Esophagus (tissue), 2 donors: ENCODE results near the gene OR56B4. TPM values are rescaled to one million over a fixed set of nuclear protein-coding genes. Genes with fewer than 3 reads are reported as not detected.

Source experiments
- H3K27ac ChIP-seq, 2 donors: one replicate each; pipeline ENCODE4 v1.5.1; 2013; ENCODE audit warnings: low read depth in 2 of 2, mild to moderate bottlenecking in 2 of 2, inconsistent platforms in 1 of 2, low read length in 1 of 2, moderate library complexity in 1 of 2
- H3K27me3 ChIP-seq, 2 donors: one replicate each; pipeline ENCODE4 v1.6.1; 2013; ENCODE audit warnings: low read length in 2 of 2, control low read depth in 1 of 2, mild to moderate bottlenecking in 1 of 2; ENCODE audit not compliant: insufficient read depth in 2 of 2, control insufficient read depth in 1 of 2
- H3K36me3 ChIP-seq, 2 donors: one replicate each; pipeline ENCODE4 v1.6.1; 2013; ENCODE audit warnings: low read length in 1 of 2; ENCODE audit not compliant: control insufficient read depth in 2 of 2, insufficient read depth in 2 of 2
- H3K4me1 ChIP-seq, 2 donors: one replicate each; pipeline ENCODE4 v1.6.1; 2013; ENCODE audit warnings: low read length in 1 of 2; ENCODE audit not compliant: control insufficient read depth in 2 of 2, insufficient read depth in 2 of 2
- H3K4me3 ChIP-seq, 2 donors: one replicate each; pipeline ENCODE4 v1.5.1; 2013; ENCODE audit warnings: low read length in 2 of 2, mild to moderate bottlenecking in 2 of 2, low read depth in 1 of 2, moderate library complexity in 1 of 2
- H3K9me3 ChIP-seq, 2 donors: one replicate each; pipeline ENCODE4 v1.6.1; 2013; ENCODE audit warnings: mild to moderate bottlenecking in 2 of 2, low read depth in 1 of 2, low read length in 1 of 2, moderate library complexity in 1 of 2; ENCODE audit not compliant: control insufficient read depth in 2 of 2, insufficient read depth in 1 of 2
- whole genome bisulfite sequencing, 2 donors: extraction: QIAGEN DNeasy Blood & Tissue Kit; methylation state at CpG; one replicate each; pipeline ENCODE4 v1.1.7; 2013; 5-methylcytosine and 5-hydroxymethylcytosine counted together
- polyA plus RNA-seq, 2 donors: library from polyadenylated mRNA; stranded (reverse); fragments of 200-250 nt; gene quantifications; one replicate each; pipeline ENCODE4 v1.2.3, GENCODE V29; 2013
- donor health status: healthy with polysubstance abuse.
- donor health status: Bipolar disorder and iron deficiency.

The OR56B4 gene
- polyA plus RNA-seq, 2 donors = not detected

GRCh38 chr11:6095798-6096197 is 11.7 kb upstream of the OR56B4 start:
- Histone ChIP-seq H3K36me3 (no peaks in the 10 kb centered on the region), H3K4me1 (no peaks in the 10 kb centered on the region), H3K9me3 (peaks cover 0 to 2% of the 10 kb centered on the region in 2 donors), H3K27ac (no peak overlapping the region), H3K4me3 (no peak overlapping the region), H3K27me3 (no peaks in the 10 kb centered on the region)
- 77 to 91% methylated on average over 2 of the region's 2 CpGs for WGBS, 2 donors

- Histone ChIP-seq H3K27me3 (no peaks in the 10 kb centered on the region), H3K27ac (no peak overlapping the region), H3K9me3 (peaks cover 0 to 2% of the 10 kb centered on the region in 2 donors), H3K4me1 (no peaks in the 10 kb centered on the region), H3K36me3 (no peaks in the 10 kb centered on the region), H3K4me3 (no peak overlapping the region)
- 79 to 80% methylated on average over 2 of the region's 2 CpGs for WGBS, 2 donors
Observed at GRCh38 chr11:6096417-6096816, 11.1 kb upstream of the OR56B4 start.

- Histone ChIP-seq H3K4me1 (no peaks in the 10 kb centered on the region), H3K4me3 (no peak overlapping the region), H3K9me3 (peaks cover 0 to 2% of the 10 kb centered on the region in 2 donors), H3K36me3 (no peaks in the 10 kb centered on the region), H3K27ac (no peak overlapping the region), H3K27me3 (no peaks in the 10 kb centered on the region)
- WGBS, 2 donors = 66 to 69% methylated on average over 2 of the region's 2 CpGs
Observed at GRCh38 chr11:6099577-6099976, 7.9 kb upstream of the OR56B4 start.

DNA sequence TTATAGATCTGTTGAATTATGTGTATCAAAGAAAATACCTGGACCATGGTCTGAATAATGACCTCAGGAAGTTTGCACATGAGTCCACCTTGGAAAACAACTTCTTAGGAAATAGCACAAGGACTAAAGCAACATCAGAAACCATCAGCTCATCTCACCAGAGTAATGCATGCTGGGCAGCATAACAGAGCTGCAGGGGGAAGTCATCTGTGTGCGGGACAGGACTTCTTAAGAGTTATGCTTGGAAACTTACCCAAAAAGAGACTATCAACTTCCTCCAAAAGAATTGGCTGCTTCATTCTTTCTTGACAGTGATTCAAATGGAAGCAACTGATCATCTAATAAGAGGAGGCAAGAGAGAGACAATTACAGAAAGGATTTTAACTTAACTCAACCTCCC is 2.5 kb downstream of the OR56B4 start:
- Histone ChIP-seq H3K27me3 (no peaks in the 10 kb centered on the region), H3K9me3 (no peaks in the 10 kb centered on the region), H3K36me3 (no peaks in the 10 kb centered on the region), H3K4me3 (no peak overlapping the region), H3K4me1 (no peaks in the 10 kb centered on the region), H3K27ac (no peak overlapping the region)
- 52 to 60% methylated on average over 1 of the region's 1 CpG for whole genome bisulfite sequencing, 2 donors

GRCh38 chr11:6111673-6112072 is 4.2 kb downstream of the OR56B4 start:
- Histone ChIP-seq H3K4me1 (no peaks in the 10 kb centered on the region), H3K9me3 (peaks cover 2% of the 10 kb centered on the region in 2 donors), H3K4me3 (no peak overlapping the region), H3K27me3 (no peaks in the 10 kb centered on the region), H3K36me3 (no peaks in the 10 kb centered on the region), H3K27ac (no peak overlapping the region)
- 37 to 56% methylated on average over 2 of the region's 2 CpGs for WGBS, 2 donors

DNA sequence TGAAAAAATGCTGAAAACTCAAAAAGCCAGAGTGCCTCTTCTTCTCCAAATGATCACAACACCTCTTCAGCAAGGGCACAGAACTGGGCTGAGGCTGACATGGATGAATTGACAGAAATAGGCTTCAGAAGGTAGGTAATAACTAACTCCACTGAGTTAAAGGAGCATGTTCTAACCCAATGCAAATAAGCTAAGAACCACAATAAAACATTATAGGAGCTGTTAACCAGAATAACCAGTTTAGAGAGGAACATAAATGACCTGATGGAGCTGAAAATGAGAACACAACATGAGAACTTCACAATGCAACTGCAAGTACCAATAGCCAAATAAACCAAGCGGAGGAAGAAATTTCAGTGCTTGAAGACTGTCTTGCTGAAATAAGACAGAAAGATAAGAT is 9.2 kb downstream of the OR56B4 start:
- Histone ChIP-seq H3K4me1 (no peaks in the 10 kb centered on the region), H3K9me3 (peaks cover 2% of the 10 kb centered on the region in 2 donors), H3K27ac (no peak overlapping the region), H3K27me3 (no peaks in the 10 kb centered on the region), H3K36me3 (no peaks in the 10 kb centered on the region), H3K4me3 (no peak overlapping the region)
- 92 to 98% methylated on average over 1 of the region's 1 CpG for WGBS, 2 donors

GRCh38 chr11:6124245-6124644 is 16.8 kb downstream of the OR56B4 start:
- Histone ChIP-seq H3K36me3 (no peaks in the 10 kb centered on the region), H3K4me3 (no peak overlapping the region), H3K4me1 (no peaks in the 10 kb centered on the region), H3K27me3 (no peaks in the 10 kb centered on the region), H3K9me3 (no peaks in the 10 kb centered on the region), H3K27ac (no peak overlapping the region)
- 57 to 60% methylated on average over 3 of the region's 3 CpGs for WGBS, 2 donors

GRCh38 chr11:6127881-6128280 is 20.4 kb downstream of the OR56B4 start:
- no peaks in the 10 kb centered on the region for H3K36me3 ChIP-seq
- no peaks in the 10 kb centered on the region for H3K9me3 ChIP-seq
- 54 to 56% methylated on average over 4 of the region's 4 CpGs for WGBS, 2 donors
- no peaks in the 10 kb centered on the region for H3K27me3 ChIP-seq
- no peak overlapping the region for H3K27ac ChIP-seq
- no peaks in the 10 kb centered on the region for H3K4me1 ChIP-seq
- H3K4me3 ChIP-seq = no peak overlapping the region

GRCh38 chr11:6129011-6129410 is 21.5 kb downstream of the OR56B4 start:
- Histone ChIP-seq H3K36me3 (no peaks in the 10 kb centered on the region), H3K4me3 (no peak overlapping the region), H3K4me1 (no peaks in the 10 kb centered on the region), H3K9me3 (no peaks in the 10 kb centered on the region), H3K27me3 (no peaks in the 10 kb centered on the region), H3K27ac (no peak overlapping the region)
- WGBS, 2 donors = 60 to 74% methylated on average over 1 of the region's 1 CpG

DNA sequence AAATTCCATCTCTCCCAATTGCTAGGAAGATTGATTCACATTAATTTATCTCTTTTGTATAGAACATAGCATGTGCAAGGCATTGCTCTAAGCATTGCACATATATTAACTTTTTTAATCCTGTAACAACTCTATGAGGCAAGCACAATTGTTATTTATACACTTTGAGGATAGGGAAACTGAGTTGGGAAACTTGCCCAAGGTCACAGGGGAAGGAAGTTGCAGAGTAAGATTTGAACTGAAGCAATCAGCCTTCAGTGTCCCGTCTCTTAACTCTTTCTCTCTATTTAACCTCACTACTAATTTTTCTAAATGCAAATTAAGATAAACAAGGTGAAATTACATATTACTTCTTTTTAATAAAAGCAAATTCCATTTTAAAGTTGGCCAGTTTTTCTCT is 22.2 kb downstream of the OR56B4 start:
- Histone ChIP-seq H3K9me3 (no peaks in the 10 kb centered on the region), H3K36me3 (no peaks in the 10 kb centered on the region), H3K4me3 (no peak overlapping the region), H3K27me3 (no peaks in the 10 kb centered on the region), H3K27ac (no peak overlapping the region), H3K4me1 (no peaks in the 10 kb centered on the region)
- 71 to 82% methylated on average over 1 of the region's 1 CpG for WGBS, 2 donors
